ENCODE data around the gene CRADD.

GRCh38 chr12:93673084-93673483 lies 4.1 kb upstream of the CRADD start:
- TF ChIP-seq CTCF (IDR thresholded peaks at IDR 0.05 in 8 of 11, conservative IDR thresholded peaks at IDR 0.05 in 3 of 11) (no peak), POLR2AphosphoS5 (IDR thresholded peaks at IDR 0.05) (no peak), POLR2A (IDR thresholded peaks at IDR 0.05) (no peak)
